Glutamatergic neuron (in vitro differentiated cells): ENCODE data around the gene FN1. TPM values are rescaled to one million over a fixed set of nuclear protein-coding genes. Genes with fewer than 3 reads are reported as not detected.

Experiments used
- DNase-seq: peaks from one replicate; pipeline ENCODE4 v3.0.0; 2022
- H3K27ac Mint-ChIP-seq: one replicate; pipeline ENCODE4 v1.8.0; 2020; ENCODE audit warnings: mild to moderate bottlenecking, mixed read lengths, inconsistent platforms; ENCODE audit not compliant: unreplicated experiment
- H3K27me3 Mint-ChIP-seq: one replicate; pipeline ENCODE4 v1.8.0; 2020; ENCODE audit warnings: mild to moderate bottlenecking, moderate library complexity, mixed read lengths, inconsistent platforms; ENCODE audit not compliant: unreplicated experiment
- H3K36me3 Mint-ChIP-seq: one replicate; pipeline ENCODE4 v1.8.0; 2020; ENCODE audit warnings: mild to moderate bottlenecking, mixed read lengths, inconsistent platforms; ENCODE audit not compliant: unreplicated experiment
- H3K4me1 Mint-ChIP-seq: one replicate; pipeline ENCODE4 v1.8.0; 2020; ENCODE audit warnings: mild to moderate bottlenecking, low read depth, mixed read lengths, inconsistent platforms; ENCODE audit not compliant: unreplicated experiment
- H3K4me3 Mint-ChIP-seq: one replicate; pipeline ENCODE4 v1.8.0; 2020; ENCODE audit warnings: mild to moderate bottlenecking, mixed read lengths, inconsistent platforms; ENCODE audit not compliant: unreplicated experiment
- H3K9me3 Mint-ChIP-seq: one replicate; pipeline ENCODE4 v1.8.0; 2020; ENCODE audit warnings: mild to moderate bottlenecking, moderate library complexity, mixed read lengths, inconsistent platforms; ENCODE audit not compliant: unreplicated experiment
- total RNA-seq: library from RNA; stranded (reverse); fragmentation: NEBNext Ultra II Directional; extraction: Animal tissue kit (Norgen Biotek cat#: 25700); gene quantifications from one replicate; pipeline ENCODE4 v1.2.1, GENCODE V29; 2021; ENCODE audit not compliant: unreplicated experiment
- TF ChIP-seq, protein P1 (sequence below): fragments of 200-600 bp; sonication (generic); IDR thresholded peaks from one replicate; pipeline ENCODE4 v1.5.0; 2021; ENCODE audit not compliant: partially characterized antibody, unreplicated experiment

The FN1 gene
- total RNA-seq, 1 donor from 2014 or later: 28.6 TPM

DNA sequence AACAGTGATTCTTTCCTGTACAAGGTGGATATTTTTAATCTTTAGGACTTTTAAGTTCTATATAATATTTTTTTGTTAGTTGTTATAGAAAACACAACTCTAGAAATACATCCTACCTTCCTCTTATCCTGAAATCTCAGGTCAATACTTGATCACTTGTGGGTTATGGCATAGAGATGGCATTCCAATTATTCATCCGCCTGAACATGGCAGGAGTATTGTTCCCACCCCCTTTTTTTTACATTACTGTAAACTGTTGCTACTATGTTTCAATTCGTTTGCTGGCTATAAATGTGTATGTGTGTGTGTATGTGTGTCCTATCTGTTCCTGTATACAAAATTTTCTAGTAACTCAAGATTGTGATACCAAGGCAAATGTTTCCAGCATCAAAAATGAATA is 43.3 kb upstream of the FN1 start:
- Mint-ChIP-seq H3K9me3 (no peaks in the 10 kb centered on the region), H3K27me3 (peaks cover 2% of the 10 kb centered on the region), H3K36me3 (no peaks in the 10 kb centered on the region), H3K4me3 (no peak overlapping the region), H3K27ac (no peak overlapping the region), H3K4me1 (no peaks in the 10 kb centered on the region)
- TF ChIP-seq, protein P1, sequence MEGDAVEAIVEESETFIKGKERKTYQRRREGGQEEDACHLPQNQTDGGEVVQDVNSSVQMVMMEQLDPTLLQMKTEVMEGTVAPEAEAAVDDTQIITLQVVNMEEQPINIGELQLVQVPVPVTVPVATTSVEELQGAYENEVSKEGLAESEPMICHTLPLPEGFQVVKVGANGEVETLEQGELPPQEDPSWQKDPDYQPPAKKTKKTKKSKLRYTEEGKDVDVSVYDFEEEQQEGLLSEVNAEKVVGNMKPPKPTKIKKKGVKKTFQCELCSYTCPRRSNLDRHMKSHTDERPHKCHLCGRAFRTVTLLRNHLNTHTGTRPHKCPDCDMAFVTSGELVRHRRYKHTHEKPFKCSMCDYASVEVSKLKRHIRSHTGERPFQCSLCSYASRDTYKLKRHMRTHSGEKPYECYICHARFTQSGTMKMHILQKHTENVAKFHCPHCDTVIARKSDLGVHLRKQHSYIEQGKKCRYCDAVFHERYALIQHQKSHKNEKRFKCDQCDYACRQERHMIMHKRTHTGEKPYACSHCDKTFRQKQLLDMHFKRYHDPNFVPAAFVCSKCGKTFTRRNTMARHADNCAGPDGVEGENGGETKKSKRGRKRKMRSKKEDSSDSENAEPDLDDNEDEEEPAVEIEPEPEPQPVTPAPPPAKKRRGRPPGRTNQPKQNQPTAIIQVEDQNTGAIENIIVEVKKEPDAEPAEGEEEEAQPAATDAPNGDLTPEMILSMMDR: no peak
- DNase-seq: no peak

DNA sequence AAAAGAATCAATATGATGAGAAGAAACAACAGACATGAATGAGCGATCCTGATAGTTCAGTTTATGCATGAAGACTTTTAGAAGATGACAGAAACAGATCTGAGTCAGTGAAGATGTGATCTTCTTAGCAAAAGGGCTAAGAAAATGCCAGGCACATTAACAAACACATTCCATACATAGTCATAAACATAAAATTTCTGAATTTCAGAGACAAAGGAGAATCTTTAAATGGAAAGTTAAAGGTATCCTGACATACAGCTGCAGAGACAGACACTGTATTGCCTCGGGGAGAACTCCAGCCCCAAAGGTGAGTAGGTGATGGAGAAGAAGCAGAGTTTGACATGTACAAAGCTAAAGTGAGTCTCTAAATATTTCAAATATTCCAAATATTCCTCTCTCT is 40.6 kb upstream of the FN1 start:
- Mint-ChIP-seq H3K4me1 (no peaks in the 10 kb centered on the region), H3K4me3 (no peak overlapping the region), H3K36me3 (no peaks in the 10 kb centered on the region), H3K27me3 (peaks cover 2% of the 10 kb centered on the region), H3K9me3 (no peaks in the 10 kb centered on the region), H3K27ac (no peak overlapping the region)
- DNase-seq: no peak
- TF ChIP-seq, protein P1: no peak

DNA sequence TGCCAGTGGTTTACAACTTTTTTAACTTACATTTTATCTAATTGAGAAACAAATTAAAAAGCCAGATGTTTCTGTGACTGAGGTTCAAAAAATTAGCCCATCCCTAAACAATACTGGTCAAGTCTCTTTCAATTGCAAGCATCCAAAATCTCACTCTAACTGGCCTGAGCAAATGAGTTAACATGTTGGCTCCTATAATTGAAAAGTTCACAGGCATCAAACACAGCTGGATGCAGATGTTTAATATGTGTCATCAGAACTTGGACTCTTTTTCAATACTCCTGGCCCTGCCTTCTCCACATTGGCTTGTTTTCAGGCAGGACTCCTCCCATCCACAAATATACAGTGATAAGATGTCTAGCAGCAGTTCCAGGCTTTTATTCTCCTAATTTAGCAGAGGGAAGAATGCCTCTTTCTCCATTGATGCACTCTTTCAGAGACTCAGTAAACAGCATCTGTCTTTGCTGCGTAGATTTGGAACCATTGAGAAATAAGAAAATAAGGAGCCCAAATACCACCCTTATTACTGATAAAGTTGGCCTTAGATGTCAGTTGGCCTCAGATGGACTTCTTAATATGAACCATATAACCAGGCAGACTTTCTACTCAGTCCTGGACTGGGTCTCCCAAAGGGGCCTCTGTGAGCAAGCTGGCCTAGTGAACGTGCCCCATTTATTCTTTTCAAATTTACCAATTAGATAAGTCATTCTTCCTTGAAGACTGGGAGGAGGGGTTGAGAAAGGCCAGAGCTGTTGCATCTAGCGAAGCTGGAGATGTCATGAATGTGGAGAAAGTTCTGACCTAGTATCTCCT is 30.4 kb upstream of the FN1 start:
- Mint-ChIP-seq H3K27me3 (no peaks in the 10 kb centered on the region), H3K27ac (no peak overlapping the region), H3K4me3 (no peak overlapping the region), H3K9me3 (no peaks in the 10 kb centered on the region), H3K4me1 (no peaks in the 10 kb centered on the region), H3K36me3 (no peaks in the 10 kb centered on the region)
- no peak for DNase-seq
- TF ChIP-seq, protein P1: no peak

GRCh38 chr2:215465256-215465655 is 29.4 kb upstream of the FN1 start:
- Mint-ChIP-seq H3K36me3 (no peaks in the 10 kb centered on the region), H3K9me3 (no peaks in the 10 kb centered on the region), H3K4me1 (no peaks in the 10 kb centered on the region), H3K4me3 (no peak overlapping the region), H3K27ac (no peak overlapping the region), H3K27me3 (no peaks in the 10 kb centered on the region)
- no peak for DNase-seq
- TF ChIP-seq, protein P1: no peak

GRCh38 chr2:215461836-215462532 is 26.1 kb upstream of the FN1 start:
- no peak overlapping the region for H3K4me3 Mint-ChIP-seq
- no peaks in the 10 kb centered on the region for H3K4me1 Mint-ChIP-seq
- TF ChIP-seq, protein P1: no peak
- no peak for DNase-seq
- H3K9me3 Mint-ChIP-seq: no peaks in the 10 kb centered on the region
- no peaks in the 10 kb centered on the region for H3K36me3 Mint-ChIP-seq
- no peak overlapping the region for H3K27ac Mint-ChIP-seq
- no peaks in the 10 kb centered on the region for H3K27me3 Mint-ChIP-seq
